Measurements from ENCODE around the gene SKAP1.

DNA sequence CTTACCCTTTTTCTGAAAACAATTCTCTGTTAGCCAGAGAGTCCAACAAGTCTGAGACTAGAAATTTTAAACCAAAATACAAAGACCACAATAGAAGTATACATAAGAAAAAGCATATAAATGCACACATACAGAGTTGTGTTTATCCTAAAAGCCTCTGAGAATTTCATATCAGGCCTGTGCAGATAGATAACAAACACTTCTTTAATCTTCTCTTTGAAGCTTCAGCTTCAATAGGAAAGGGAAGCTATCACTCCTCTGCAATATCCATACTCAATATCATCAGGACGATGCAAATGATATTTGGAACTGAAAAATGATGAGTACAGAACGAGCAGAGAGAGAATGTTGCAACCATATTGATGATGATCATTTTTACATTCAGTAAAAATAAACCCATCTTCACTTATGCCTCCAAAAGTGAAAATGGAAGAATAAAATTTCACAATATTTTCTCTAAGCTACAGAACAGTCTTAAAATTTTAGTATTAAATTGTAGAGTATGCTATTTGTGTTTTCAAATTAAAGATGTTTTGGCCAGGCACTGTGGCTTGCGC, 61.6 kb downstream of the SKAP1 start:
- TF ChIP-seq POLR2AphosphoS5 (IDR thresholded peaks at IDR 0.05; ENCODE audit: low read depth, low read length), result no peak
- TF ChIP-seq POLR2A (IDR thresholded peaks at IDR 0.05; ENCODE audit: low read depth, low read length), result no peak
- no peak for TF ChIP-seq TAF1 (IDR thresholded peaks at IDR 0.05; ENCODE audit: low read depth, low read length)
- TF ChIP-seq SPI1 (IDR thresholded peaks at IDR 0.05; ENCODE audit: low read depth, low read length), result no peak
- TF ChIP-seq PAX5 (IDR thresholded peaks at IDR 0.05; ENCODE audit: insufficient read depth, low read length, severe bottlenecking), result no peak
